Mesendoderm (in vitro differentiated cells): Measurements from ENCODE around the gene ADAM15. TPM values are rescaled to one million over a fixed set of nuclear protein-coding genes. Genes with fewer than 3 reads are reported as not detected.

Experiments used
- DNase-seq: peaks from one replicate; pipeline ENCODE4 v3.0.0; 2013
- H2AK5ac ChIP-seq: 2 replicates; pipeline ENCODE4 v1.6.1; 2013; ENCODE audit warnings: low read length, inconsistent platforms
- H2BK120ac ChIP-seq: 2 replicates; pipeline ENCODE4 v1.6.1; 2013; ENCODE audit warnings: low read depth, mild to moderate bottlenecking, low read length, moderate library complexity, mixed read lengths
- H2BK15ac ChIP-seq: replicated peaks from 2 replicates; pipeline ENCODE4 v1.6.1; 2013; ENCODE audit warnings: low read depth, mild to moderate bottlenecking, moderate library complexity
- H2BK5ac ChIP-seq: 2 replicates; pipeline ENCODE4 v1.6.1; 2013; ENCODE audit warnings: low read length, inconsistent platforms
- H3K18ac ChIP-seq: 2 replicates; pipeline ENCODE4 v1.6.1; 2013; ENCODE audit warnings: mild to moderate bottlenecking, low read length, mixed read lengths
- H3K23ac ChIP-seq: one replicate; pipeline ENCODE4 v1.6.1; 2013; ENCODE audit warnings: low read length
- H3K27ac ChIP-seq: 2 replicates; pipeline ENCODE4 v1.5.1; 2013; ENCODE audit warnings: low read depth, mild to moderate bottlenecking, inconsistent platforms, low read length, moderate library complexity
- H3K27me3 ChIP-seq: 2 replicates; pipeline ENCODE4 v1.6.1; 2013; ENCODE audit warnings: low read length, control low read depth, mild to moderate bottlenecking, inconsistent platforms; ENCODE audit not compliant: insufficient read depth, poor library complexity
- H3K36me3 ChIP-seq: 2 replicates; pipeline ENCODE4 v1.6.1; 2013; ENCODE audit warnings: low read length, inconsistent platforms; ENCODE audit not compliant: control insufficient read depth, insufficient read depth
- H3K4ac ChIP-seq: one replicate; pipeline ENCODE4 v1.6.1; 2013; ENCODE audit warnings: low read depth, mild to moderate bottlenecking, low read length, moderate library complexity
- H3K4me1 ChIP-seq: 2 replicates; pipeline ENCODE4 v1.6.1; 2013; ENCODE audit warnings: low read depth, low read length, inconsistent platforms; ENCODE audit not compliant: control insufficient read depth
- H3K4me2 ChIP-seq: 2 replicates; pipeline ENCODE4 v1.6.1; 2013; ENCODE audit warnings: low read length
- H3K4me3 ChIP-seq: 2 replicates; pipeline ENCODE4 v1.5.1; 2013; ENCODE audit warnings: mild to moderate bottlenecking, low read length
- H3K56ac ChIP-seq: one replicate; pipeline ENCODE4 v1.6.1; 2013; ENCODE audit warnings: low read length
- H3K79me1 ChIP-seq: 2 replicates; pipeline ENCODE4 v1.6.1; 2013; ENCODE audit warnings: low read length, inconsistent platforms
- H3K79me2 ChIP-seq: 2 replicates; pipeline ENCODE4 v1.6.1; 2013; ENCODE audit warnings: mild to moderate bottlenecking, low read length; ENCODE audit not compliant: control insufficient read depth, insufficient read depth
- H3K9ac ChIP-seq: 2 replicates; pipeline ENCODE4 v1.6.1; 2013; ENCODE audit warnings: low read length, inconsistent platforms
- H4K5ac ChIP-seq: one replicate; pipeline ENCODE4 v1.6.1; 2013; ENCODE audit warnings: low read length
- H4K8ac ChIP-seq: one replicate; pipeline ENCODE4 v1.6.1; 2013; ENCODE audit warnings: low read depth, mild to moderate bottlenecking, control low read depth, low read length, moderate library complexity
- WGBS: extraction: QIAGEN DNeasy Blood & Tissue Kit; methylation state at CpG from one replicate; pipeline ENCODE4 v1.1.7; 2013; ENCODE audit warnings: low lambda C conversion rate, missing lambda C conversion rate; ENCODE audit not compliant: insufficient coverage; ENCODE audit errors: extremely low coverage; 5-methylcytosine and 5-hydroxymethylcytosine counted together
- polyA plus RNA-seq, 2 experiments: library from polyadenylated mRNA; stranded (reverse); fragments of 200-250 nt; gene quantifications; one replicate each; pipeline ENCODE4 v1.2.3, GENCODE V29; 2013

Gene ADAM15, protein sequence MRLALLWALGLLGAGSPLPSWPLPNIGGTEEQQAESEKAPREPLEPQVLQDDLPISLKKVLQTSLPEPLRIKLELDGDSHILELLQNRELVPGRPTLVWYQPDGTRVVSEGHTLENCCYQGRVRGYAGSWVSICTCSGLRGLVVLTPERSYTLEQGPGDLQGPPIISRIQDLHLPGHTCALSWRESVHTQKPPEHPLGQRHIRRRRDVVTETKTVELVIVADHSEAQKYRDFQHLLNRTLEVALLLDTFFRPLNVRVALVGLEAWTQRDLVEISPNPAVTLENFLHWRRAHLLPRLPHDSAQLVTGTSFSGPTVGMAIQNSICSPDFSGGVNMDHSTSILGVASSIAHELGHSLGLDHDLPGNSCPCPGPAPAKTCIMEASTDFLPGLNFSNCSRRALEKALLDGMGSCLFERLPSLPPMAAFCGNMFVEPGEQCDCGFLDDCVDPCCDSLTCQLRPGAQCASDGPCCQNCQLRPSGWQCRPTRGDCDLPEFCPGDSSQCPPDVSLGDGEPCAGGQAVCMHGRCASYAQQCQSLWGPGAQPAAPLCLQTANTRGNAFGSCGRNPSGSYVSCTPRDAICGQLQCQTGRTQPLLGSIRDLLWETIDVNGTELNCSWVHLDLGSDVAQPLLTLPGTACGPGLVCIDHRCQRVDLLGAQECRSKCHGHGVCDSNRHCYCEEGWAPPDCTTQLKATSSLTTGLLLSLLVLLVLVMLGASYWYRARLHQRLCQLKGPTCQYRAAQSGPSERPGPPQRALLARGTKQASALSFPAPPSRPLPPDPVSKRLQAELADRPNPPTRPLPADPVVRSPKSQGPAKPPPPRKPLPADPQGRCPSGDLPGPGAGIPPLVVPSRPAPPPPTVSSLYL
- polyA plus RNA-seq (2013, experiment 1 of 2) = 12.2 TPM
- polyA plus RNA-seq (2013, experiment 2 of 2) = 12.2 TPM

DNA sequence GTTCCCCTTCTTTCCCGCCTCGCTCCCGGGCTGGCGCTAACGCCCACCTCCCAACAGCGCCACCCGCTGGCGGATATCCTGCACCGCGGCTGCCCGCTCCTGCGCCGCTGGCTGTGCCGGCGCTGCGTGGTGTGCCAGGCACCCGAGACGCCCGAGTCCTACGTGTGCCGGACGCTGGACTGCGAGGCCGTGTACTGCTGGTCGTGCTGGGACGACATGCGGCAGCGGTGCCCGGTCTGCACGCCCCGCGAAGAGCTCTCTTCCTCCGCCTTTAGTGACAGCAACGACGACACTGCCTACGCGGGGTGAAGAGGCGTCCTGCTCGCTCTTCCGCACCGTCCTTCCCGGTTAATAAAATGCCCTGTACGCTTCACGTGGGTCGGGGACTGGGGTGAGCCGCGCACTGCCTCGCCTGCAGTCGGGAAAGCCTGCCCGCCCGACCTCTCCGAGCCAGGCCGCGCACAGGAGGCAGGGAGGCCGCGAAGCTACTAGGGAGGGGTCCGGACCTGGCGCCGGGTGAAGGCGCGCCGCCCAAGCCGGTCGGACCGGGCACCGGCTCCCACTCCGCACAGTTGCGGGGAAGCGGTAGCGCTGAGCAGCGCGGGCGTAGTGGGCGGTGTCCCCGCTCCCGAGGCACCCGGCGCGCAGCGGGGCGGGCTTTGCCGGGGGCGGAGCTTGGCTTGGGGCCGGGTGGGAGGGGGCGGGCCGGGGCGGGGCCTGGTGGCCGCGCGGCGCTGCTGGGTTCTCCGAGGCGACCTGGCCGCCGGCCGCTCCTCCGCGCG lies at the start of gene ADAM15:
Gene ADAM15, plus strand, starts transcription at position 757 of the 782 bp plus-strand sequence. CDS start 71 bp downstream, outside the sequence.
- Histone ChIP-seq H3K4ac (no peak within 1 kb of the TSS), H4K5ac (no peak within 1 kb of the TSS), H3K18ac (peak within 1 kb of the TSS; percentile 29), H3K4me2 (peak within 1 kb of the TSS; percentile 73), H2BK5ac (peak within 1 kb of the TSS; percentile 51), H4K8ac (no peak within 1 kb of the TSS), H3K36me3 (no peaks in the 10 kb centered on the region), H2BK120ac (no peak within 1 kb of the TSS), H3K79me1 (no peaks in the 10 kb centered on the region), H3K79me2 (no peaks in the 10 kb centered on the region), H3K9ac (peak within 1 kb of the TSS; percentile 87), H3K27me3 (no peaks in the 10 kb centered on the region), H3K56ac (peak within 1 kb of the TSS; percentile 88), H3K23ac (peak within 1 kb of the TSS; percentile 74), H2AK5ac (no peak within 1 kb of the TSS), H2BK15ac (no peak within 1 kb of the TSS), H3K4me3 (peak within 1 kb of the TSS; percentile 37), H3K27ac (peak within 1 kb of the TSS; percentile 0), H3K4me1 (peaks cover 6% of the 10 kb centered on the region)
- WGBS = no CpG with 5 or more reads among the region's 99 CpGs
- DNase-seq = peak; percentile 85

DNA sequence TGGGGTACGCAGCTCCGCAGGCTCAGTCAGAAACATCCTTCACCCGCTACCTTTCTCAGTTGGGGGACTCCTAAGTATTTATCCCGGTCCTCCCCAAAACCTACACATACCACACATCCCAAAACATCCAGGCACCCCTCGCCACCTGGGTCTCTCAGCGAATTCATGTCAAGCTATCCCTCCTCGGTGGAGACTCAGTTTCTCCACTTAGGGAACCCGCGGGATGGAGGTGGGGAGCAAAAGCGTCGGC lies 49.8 kb upstream of the ADAM15 start:
- H3K27me3 ChIP-seq = no peaks in the 10 kb centered on the region
- DNase-seq = peak; percentile 71

DNA sequence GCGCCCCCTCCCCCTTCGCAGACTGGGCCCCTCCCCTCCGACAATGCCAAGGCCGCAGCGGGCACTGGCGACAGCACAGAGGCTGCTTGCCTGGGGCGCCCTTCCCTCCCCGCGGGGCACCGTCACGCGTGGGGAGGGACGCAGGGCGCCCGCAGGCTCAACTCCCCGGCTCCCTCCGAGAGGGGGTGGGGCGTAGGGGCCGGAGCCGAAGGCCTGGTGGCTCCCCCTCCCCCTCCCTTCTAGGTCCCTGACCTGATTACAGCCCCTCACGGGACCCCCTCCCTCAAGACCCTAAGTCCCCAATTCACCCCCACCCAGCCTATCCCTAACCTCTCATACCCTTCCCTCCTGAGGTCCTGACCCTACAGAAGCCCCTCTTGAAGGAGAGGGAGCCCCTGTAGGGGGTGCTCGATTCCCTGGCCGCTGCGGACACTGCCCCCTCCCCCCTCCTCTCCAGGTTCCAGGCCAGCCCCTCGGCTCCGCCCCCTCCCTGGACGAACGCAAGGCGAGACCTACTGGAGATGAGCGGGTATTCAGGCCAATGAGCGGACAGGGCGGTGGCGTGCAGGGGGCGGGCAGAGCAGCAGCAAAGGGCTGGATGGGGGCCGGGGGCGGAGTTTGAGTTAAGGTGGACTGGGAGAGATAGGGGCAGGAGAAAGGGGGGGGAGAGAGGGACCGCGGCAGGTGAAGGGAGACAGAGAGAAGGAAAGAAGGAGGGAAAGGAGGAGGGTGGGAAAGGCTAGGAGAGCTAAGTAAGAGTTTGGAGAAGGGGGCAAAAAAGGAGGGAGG lies 49.2 kb upstream of the ADAM15 start:
- Histone ChIP-seq H4K5ac (no peak overlapping the region), H3K36me3 (no peaks in the 10 kb centered on the region), H3K27me3 (no peaks in the 10 kb centered on the region), H3K4me3 (peak overlapping the region; percentile 68), H3K4me1 (peaks cover 10% of the 10 kb centered on the region), H3K23ac (no peak overlapping the region), H3K56ac (peak overlapping the region; percentile 90), H3K4me2 (peak overlapping the region; percentile 90), H3K79me1 (peaks cover 5% of the 10 kb centered on the region), H3K27ac (peak overlapping the region; percentile 69), H2AK5ac (no peak overlapping the region), H2BK120ac (no peak overlapping the region), H2BK15ac (no peak overlapping the region), H3K4ac (no peak overlapping the region), H3K9ac (peak overlapping the region; percentile 63), H3K18ac (peak overlapping the region; percentile 53), H3K79me2 (peaks cover 19% of the 10 kb centered on the region), H4K8ac (no peak overlapping the region), H2BK5ac (peak overlapping the region; percentile 3)
- peak; percentile 100 for DNase-seq
- WGBS = no CpG with 5 or more reads among the region's 38 CpGs

More for the DNA sequence above, 49.8 kb upstream of the ADAM15 start:
- Histone ChIP-seq H2AK5ac (no peak overlapping the region), H3K4me3 (peak overlapping the region; percentile 68), H3K4ac (no peak overlapping the region), H3K56ac (peak overlapping the region; percentile 90), H3K36me3 (no peaks in the 10 kb centered on the region), H3K27ac (peak overlapping the region; percentile 69), H3K4me2 (peak overlapping the region; percentile 90), H2BK120ac (no peak overlapping the region), H3K79me1 (peaks cover 5% of the 10 kb centered on the region), H2BK5ac (peak overlapping the region; percentile 20), H3K23ac (peak overlapping the region; percentile 37), H3K18ac (peak overlapping the region; percentile 53), H2BK15ac (no peak overlapping the region), H3K4me1 (peaks cover 10% of the 10 kb centered on the region), H4K8ac (no peak overlapping the region), H3K9ac (peak overlapping the region; percentile 63), H4K5ac (no peak overlapping the region), H3K79me2 (peaks cover 18% of the 10 kb centered on the region)
- no CpG with 5 or more reads among the region's 11 CpGs for WGBS

DNA sequence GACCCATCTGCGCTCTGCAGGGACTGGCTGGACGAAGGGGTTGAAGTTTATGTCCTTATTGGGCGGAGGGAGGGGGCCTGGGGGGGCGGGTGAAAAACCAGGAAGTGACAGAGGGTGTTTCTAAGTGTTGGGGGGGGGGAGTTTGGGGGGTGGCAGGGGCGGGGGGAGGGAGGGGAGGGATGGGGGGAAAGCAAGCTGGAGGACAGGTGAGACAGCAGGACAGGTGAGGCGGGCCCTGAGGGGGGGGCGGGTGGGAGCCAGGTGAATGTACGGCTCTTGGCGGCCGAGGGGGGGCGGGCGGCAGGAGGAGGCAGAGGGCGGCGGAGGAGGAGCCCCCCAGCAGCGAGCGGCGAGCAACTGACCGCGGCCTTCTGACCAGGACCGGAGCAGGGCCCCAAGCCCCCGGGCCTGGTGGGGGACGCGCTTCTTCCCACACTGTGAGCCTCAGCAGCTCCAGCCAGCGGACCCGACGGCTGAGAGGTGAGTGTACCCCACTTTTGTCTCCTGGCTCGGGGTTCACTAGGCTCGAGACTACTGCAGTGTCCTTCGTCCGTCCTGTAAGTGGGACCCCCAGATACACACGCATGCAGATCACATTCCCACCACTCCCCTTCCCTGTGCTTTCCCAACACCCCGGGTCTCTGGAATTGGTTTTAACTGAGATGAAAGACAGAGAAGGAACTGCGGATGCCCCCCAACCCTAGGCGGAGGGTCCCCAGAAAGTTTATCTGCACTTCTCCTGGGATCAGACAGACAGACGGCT lies 48.5 kb upstream of the ADAM15 start, which contains the start of gene ZBTB7B:
Gene ZBTB7B, plus strand, starts transcription at position 339 of the 763 bp plus-strand sequence. CDS start 11,859 bp downstream, outside the sequence.
- no CpG with 5 or more reads among the region's 35 CpGs for WGBS
- peaks cover 21% of the 10 kb centered on the region for H3K79me2 ChIP-seq
- H4K8ac ChIP-seq = no peak within 1 kb of the TSS
- H2BK120ac ChIP-seq = peak within 1 kb of the TSS; percentile 56
- peak within 1 kb of the TSS; percentile 99 for H3K56ac ChIP-seq
- no peaks in the 10 kb centered on the region for H3K36me3 ChIP-seq
- H2BK15ac ChIP-seq = peak within 1 kb of the TSS; percentile 14
- H3K4ac ChIP-seq = peak within 1 kb of the TSS; percentile 76
- H4K5ac ChIP-seq = no peak within 1 kb of the TSS
- H3K9ac ChIP-seq = peak within 1 kb of the TSS; percentile 97
- H3K79me1 ChIP-seq = peaks cover 5% of the 10 kb centered on the region
- H3K27me3 ChIP-seq = no peaks in the 10 kb centered on the region
- peak within 1 kb of the TSS; percentile 75 for H3K4me3 ChIP-seq
- H2BK5ac ChIP-seq = peak within 1 kb of the TSS; percentile 90
- H3K27ac ChIP-seq = peak within 1 kb of the TSS; percentile 69
- H2AK5ac ChIP-seq = no peak within 1 kb of the TSS
- no peak for DNase-seq
- peak within 1 kb of the TSS; percentile 89 for H3K18ac ChIP-seq
- peak within 1 kb of the TSS; percentile 99 for H3K4me2 ChIP-seq
- peak within 1 kb of the TSS; percentile 20 for H3K23ac ChIP-seq
- peaks cover 10% of the 10 kb centered on the region for H3K4me1 ChIP-seq
